Psoas muscle (tissue), 8 donors: ENCODE data around the gene TFB2M. TPM values are rescaled to one million over a fixed set of nuclear protein-coding genes. Genes with fewer than 3 reads are reported as not detected.

Experiments used
- ATAC-seq, 4 donors: fragments of 200-7000 bp; cut with Tn5 transposase; one replicate each; pipeline ENCODE4 v1.9.1; 2020; ENCODE audit warnings: moderate library complexity in 3 of 4, mild to moderate bottlenecking in 2 of 4
- DNase-seq, 2 donors: peaks; one replicate each; pipeline ENCODE4 v3.0.0-alpha.2; 2020
- H3K27ac ChIP-seq: fragments of 200-600 bp; one replicate; pipeline ENCODE4 v1.8.0; 2022
- H3K27me3 ChIP-seq, 3 donors: fragments of 200-600 bp in 1 of 3; one replicate each; pipeline versions ENCODE4 v1.6.1 to v1.8.0; 2013 to 2022; ENCODE audit warnings: low read length in 2 of 3, mild to moderate bottlenecking in 2 of 3, moderate library complexity in 1 of 3; ENCODE audit not compliant: insufficient read depth in 3 of 3
- H3K36me3 ChIP-seq, 2 donors: fragments of 200-600 bp in 1 of 2; one replicate each; pipeline versions ENCODE4 v1.6.1 to v1.8.0; 2013 to 2022; ENCODE audit warnings: low read depth in 1 of 2, mild to moderate bottlenecking in 1 of 2, moderate library complexity in 1 of 2; ENCODE audit not compliant: insufficient read depth in 1 of 2
- H3K4me1 ChIP-seq: fragments of 200-600 bp; one replicate; pipeline ENCODE4 v1.8.0; 2022
- H3K4me3 ChIP-seq: fragments of 200-600 bp; one replicate; pipeline ENCODE4 v1.8.0; 2022; ENCODE audit warnings: mild to moderate bottlenecking
- H3K9me3 ChIP-seq: fragments of 200-600 bp; one replicate; pipeline ENCODE4 v1.8.0; 2022
- WGBS, 3 donors: extraction: QIAGEN DNeasy Blood & Tissue Kit; methylation state at CpG; one replicate each; pipeline versions ENCODE4 v1.1.6 to v1.1.7; 2013; 5-methylcytosine and 5-hydroxymethylcytosine counted together
- intact Hi-C, 2 donors: fragments of 100-400 bp; cut with DNase I; formaldehyde crosslinking; loops; one replicate each; pipeline versions ENCODE4 v1.11.0 to v1.14.2; 2022
- polyA plus RNA-seq, 3 donors: library from polyadenylated mRNA; stranded (reverse); fragments of 200-250 nt; gene quantifications; one replicate each; pipeline ENCODE4 v1.2.3, GENCODE V29; 2013
- total RNA-seq, 4 donors: library from RNA; stranded (reverse); fragmentation: NEBNext Ultra II Directional in 2 of 4; extraction: Animal tissue kit (Norgen Biotek cat#: 25700) in 2 of 4; gene quantifications; one replicate each; pipeline versions ENCODE4 v1.2.1 to v1.2.4, GENCODE V29; 2021 to 2023
- TF ChIP-seq, protein P1 (sequence below): fragments of 200-600 bp; IDR thresholded peaks from one replicate; pipeline ENCODE4 v1.8.0; 2022; ENCODE audit warnings: antibody characterized with exemption
- donor health status: healthy with polysubstance abuse.
- donor health status: DM: no; HTN: no; CAD: no; lungs with moderate emphysema.
- donor health status: Bipolar disorder and iron deficiency.
- donor health status: healthy.
- donor health status: DM: yes; HTN: yes; CAD: no.
- donor health status: DM: no; HTN: no; CAD: no.
- donor health status: DM: no; HTN: no; CAD: no.
- donor health status: DM: yes; HTN: yes; CAD: no.

The TFB2M gene
- total and polyA plus RNA-seq, 7 donors, result 12.8 to 39.0 (median 19.3) TPM

DNA sequence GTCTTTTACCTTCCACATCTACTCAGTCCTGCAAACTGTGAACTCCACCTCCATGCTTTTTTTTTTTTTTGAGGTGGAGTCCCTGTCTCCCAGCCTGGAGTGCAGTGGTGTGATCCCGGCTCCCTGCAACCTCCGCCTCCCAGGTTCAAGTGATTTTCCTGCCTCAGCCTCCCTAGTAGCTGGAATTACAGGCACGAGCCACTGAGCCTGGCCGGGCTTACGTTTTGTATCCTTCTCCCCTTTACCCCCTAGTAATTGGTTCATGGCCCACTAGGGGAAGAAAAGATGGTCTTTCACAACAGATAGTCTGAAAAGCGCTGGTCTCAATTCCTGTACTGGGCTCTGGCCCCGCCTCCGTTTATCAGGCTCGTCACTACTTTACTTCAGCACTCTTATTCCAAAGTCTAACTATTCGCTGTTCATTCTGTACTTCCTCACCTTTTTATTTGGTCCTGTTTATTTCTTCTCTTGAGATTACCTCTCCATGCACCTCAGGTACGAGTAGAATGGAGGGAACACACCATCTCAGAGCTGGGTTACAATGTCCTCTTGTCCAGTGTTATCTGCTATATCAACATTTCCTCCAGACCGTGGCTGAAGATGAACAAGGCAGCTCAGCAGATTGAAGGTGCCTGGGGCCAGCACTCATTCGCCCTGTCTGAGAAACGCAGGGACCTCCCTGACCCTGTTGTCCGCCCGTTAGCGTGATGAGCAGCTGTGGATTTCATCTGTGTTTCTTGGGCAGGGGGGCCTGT lies 16.4 kb upstream of the TFB2M start:
- H3K4me1 ChIP-seq, result peaks cover 64% of the 10 kb centered on the region
- DNase-seq, result no peak
- TF ChIP-seq, protein P1, sequence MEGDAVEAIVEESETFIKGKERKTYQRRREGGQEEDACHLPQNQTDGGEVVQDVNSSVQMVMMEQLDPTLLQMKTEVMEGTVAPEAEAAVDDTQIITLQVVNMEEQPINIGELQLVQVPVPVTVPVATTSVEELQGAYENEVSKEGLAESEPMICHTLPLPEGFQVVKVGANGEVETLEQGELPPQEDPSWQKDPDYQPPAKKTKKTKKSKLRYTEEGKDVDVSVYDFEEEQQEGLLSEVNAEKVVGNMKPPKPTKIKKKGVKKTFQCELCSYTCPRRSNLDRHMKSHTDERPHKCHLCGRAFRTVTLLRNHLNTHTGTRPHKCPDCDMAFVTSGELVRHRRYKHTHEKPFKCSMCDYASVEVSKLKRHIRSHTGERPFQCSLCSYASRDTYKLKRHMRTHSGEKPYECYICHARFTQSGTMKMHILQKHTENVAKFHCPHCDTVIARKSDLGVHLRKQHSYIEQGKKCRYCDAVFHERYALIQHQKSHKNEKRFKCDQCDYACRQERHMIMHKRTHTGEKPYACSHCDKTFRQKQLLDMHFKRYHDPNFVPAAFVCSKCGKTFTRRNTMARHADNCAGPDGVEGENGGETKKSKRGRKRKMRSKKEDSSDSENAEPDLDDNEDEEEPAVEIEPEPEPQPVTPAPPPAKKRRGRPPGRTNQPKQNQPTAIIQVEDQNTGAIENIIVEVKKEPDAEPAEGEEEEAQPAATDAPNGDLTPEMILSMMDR, result no peak
- no peak overlapping the region for H3K4me3 ChIP-seq
- 80 to 88% (median 86%) methylated on average over 17 of the region's 17 CpGs for WGBS, 3 donors
- H3K27me3 ChIP-seq, result no peaks in the 10 kb centered on the region
- H3K36me3 ChIP-seq, result no peaks in the 10 kb centered on the region
- no peaks in the 10 kb centered on the region for H3K9me3 ChIP-seq
- peak overlapping the region; percentile 13 for H3K27ac ChIP-seq
- intact Hi-C loops, result loop anchor here in 1 of 2 donors (5.0 kb wide), 1 partner anchor 35 kb away; no protein-coding TSS in a partner anchor
- peak in 1 of 4 donors; percentile 5 for ATAC-seq

DNA sequence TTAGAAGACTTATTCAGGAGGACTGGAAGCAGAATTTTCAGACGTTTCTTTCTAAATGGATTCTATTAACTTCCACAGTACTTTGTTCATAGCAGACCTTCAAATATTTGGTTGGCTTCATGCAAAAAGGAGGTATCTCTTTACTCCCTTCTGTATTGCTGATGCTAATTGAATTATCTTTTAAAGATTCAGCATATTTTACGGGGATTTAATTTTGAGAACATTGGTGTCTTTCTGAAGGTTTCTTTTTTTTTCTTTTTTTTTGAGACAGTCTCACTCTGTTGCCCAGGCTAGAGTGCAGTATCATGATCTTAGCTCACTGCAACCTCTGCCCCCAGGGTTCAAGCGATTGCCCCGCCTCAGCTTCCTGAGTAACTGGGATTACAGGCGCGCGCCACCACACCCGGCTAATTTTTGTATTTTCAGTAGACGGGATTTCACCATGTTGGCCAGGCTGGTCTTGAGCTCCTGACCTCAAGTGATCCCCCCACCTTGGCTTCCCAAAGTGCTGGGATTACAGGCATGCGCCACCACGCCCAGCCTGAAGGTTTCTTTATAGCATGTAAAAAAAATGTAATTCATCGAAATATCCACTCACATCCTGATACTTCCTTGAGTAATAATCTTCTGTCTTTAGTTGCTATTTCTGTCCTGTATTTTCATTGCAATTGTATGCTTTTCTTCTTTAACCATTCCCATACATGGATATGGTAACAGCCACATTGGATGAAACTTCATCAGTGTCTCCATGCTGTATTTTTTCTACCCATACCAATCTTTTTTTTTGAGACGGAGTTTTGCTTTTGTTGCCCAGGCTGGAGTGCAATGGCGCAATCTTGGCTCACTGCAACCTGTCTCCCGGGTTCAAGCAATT lies 14.7 kb upstream of the TFB2M start:
- 84 to 90% (median 85%) methylated on average over 15 of the region's 15 CpGs for WGBS, 3 donors
- Histone ChIP-seq H3K36me3 (no peaks in the 10 kb centered on the region), H3K27me3 (no peaks in the 10 kb centered on the region), H3K4me3 (no peak overlapping the region), H3K4me1 (peaks cover 64% of the 10 kb centered on the region), H3K27ac (no peak overlapping the region), H3K9me3 (no peaks in the 10 kb centered on the region)
- ATAC-seq, result no peak
- no peak for DNase-seq
- TF ChIP-seq, protein P1, result no peak
- intact Hi-C loops, result loop anchor here in 1 of 2 donors (5.0 kb wide), 1 partner anchor 37 kb away; no protein-coding TSS in a partner anchor

DNA sequence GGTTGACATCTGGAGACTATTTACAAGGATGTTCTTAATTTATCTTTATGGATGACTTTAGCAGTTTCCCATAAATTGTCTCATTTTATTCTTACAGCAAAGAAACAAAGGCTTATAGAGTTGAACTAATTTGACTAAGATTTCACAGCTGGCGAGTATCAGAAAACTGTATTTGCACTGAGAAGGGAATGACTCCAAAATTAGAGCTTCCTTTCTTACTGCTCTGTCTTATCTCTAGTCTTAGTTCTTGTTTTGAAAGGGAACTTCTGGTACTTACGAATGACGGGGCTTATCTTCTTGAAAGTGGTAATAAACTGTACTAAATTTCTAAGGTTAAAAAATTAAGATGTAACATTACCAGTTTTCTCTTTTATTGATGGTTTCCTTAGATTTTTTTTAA lies 13.8 kb upstream of the TFB2M start:
- no peak overlapping the region for H3K27ac ChIP-seq
- WGBS, 3 donors, result 29 to 49% (median 48%) methylated on average over 3 of the region's 3 CpGs
- intact Hi-C loops, result loop anchor here in 1 of 2 donors (5.0 kb wide), 1 partner anchor 37 kb away; no protein-coding TSS in a partner anchor
- peaks cover 60% of the 10 kb centered on the region for H3K4me1 ChIP-seq
- no peaks in the 10 kb centered on the region for H3K27me3 ChIP-seq
- H3K9me3 ChIP-seq, result no peaks in the 10 kb centered on the region
- DNase-seq (no peak), ATAC-seq (no peak)
- no peaks in the 10 kb centered on the region for H3K36me3 ChIP-seq
- H3K4me3 ChIP-seq, result no peak overlapping the region
- TF ChIP-seq, protein P1, result no peak

DNA sequence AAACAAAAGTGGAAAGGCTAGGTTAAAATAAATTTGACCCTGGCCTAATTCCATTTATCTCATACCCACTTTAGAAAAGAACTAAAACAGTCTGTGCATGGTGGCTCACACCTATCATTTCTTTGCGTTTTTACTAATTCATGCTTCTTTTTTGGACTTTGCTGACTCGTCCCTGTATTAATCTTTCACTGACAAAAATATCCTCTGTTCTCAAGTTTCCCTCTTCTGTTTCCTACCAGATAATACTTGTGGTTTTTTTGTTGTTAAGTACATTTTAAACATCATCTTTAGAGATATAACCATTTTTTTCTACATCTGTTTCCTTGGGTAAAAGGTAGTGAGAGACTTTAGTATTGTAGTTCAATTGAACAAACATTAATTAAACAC lies 11.7 kb upstream of the TFB2M start:
- H3K9me3 ChIP-seq, result no peaks in the 10 kb centered on the region
- DNase-seq (no peak), ATAC-seq (no peak)
- H3K4me1 ChIP-seq, result peaks cover 56% of the 10 kb centered on the region
- H3K27me3 ChIP-seq, result no peaks in the 10 kb centered on the region
- intact Hi-C loops, result no loop called here
- WGBS, 3 donors, result 18 to 32% (median 21%) methylated on average over 2 of the region's 2 CpGs
- TF ChIP-seq, protein P1, result no peak
- H3K4me3 ChIP-seq, result peak overlapping the region; percentile 8
- H3K27ac ChIP-seq, result peak overlapping the region; percentile 48
- no peaks in the 10 kb centered on the region for H3K36me3 ChIP-seq
